Bronchial epithelial cell (primary cell): ENCODE results near the gene TPPP3. TPM values are rescaled to one million over a fixed set of nuclear protein-coding genes. Genes with fewer than 3 reads are reported as not detected.

ENCODE experiments used
- DNase-seq: peaks from one replicate; pipeline ENCODE4 v3.0.0-alpha.2; 2010; ENCODE audit warnings: low read depth
- FAIRE-seq: peaks from 2 replicates; lab custom pipeline; 2011; peaks lifted over from hg19 to GRCh38; lab: Jason Lieb, UNC
- H3K27me3 ChIP-seq: 2 replicates; pipeline ENCODE4 v1.5.1; 2011; ENCODE audit warnings: low read length; ENCODE audit not compliant: control insufficient read depth, insufficient read depth
- H3K36me3 ChIP-seq: 2 replicates; pipeline ENCODE4 v1.5.1; 2011; ENCODE audit warnings: low read length; ENCODE audit not compliant: control insufficient read depth, insufficient read depth
- H3K4me3 ChIP-seq: 2 replicates; pipeline ENCODE4 v1.5.1; 2011; ENCODE audit warnings: mild to moderate bottlenecking, low read depth, low read length, control low read depth
- total RNA-seq: library from RNA; depleted of rRNA; stranded (reverse); fragments of >200 nt; gene quantifications from 2 replicates; pipeline ENCODE4 v1.2.1, GENCODE V29; 2014
- TF ChIP-seq, protein P1 (sequence below): IDR thresholded peaks from 2 replicates; pipeline ENCODE4 v1.5.1; 2011; ENCODE audit warnings: mild to moderate bottlenecking, moderate library complexity, low read length, control low read depth, inconsistent platforms; ENCODE audit not compliant: insufficient read depth, severe bottlenecking

TPPP3 gene
- total RNA-seq, 1 donor from 2014 or later: not detected

DNA sequence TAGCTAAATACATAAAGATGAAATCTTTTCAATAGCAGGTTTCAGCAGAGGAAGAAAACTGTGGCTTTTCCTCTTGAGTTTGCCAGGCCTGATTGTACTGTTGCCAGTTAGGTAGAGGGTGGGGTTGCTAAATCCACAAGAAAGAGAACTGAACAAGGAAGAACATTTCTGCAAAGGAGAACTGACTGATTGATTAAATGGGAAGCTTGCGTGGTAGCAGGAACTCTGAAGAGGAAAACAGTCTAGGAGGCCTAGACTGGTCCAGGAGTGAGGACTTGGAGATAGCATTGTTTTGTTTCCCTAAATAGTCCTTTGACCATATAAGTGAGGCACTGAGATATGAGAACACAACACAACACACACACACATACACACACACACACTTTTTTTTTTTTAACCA lies 47.9 kb downstream of the TPPP3 start:
- FAIRE-seq (no peak), DNase-seq (no peak)
- no peaks in the 10 kb centered on the region for H3K27me3 ChIP-seq
- H3K4me3 ChIP-seq: no peak overlapping the region
- no peaks in the 10 kb centered on the region for H3K36me3 ChIP-seq
- TF ChIP-seq, protein P1, sequence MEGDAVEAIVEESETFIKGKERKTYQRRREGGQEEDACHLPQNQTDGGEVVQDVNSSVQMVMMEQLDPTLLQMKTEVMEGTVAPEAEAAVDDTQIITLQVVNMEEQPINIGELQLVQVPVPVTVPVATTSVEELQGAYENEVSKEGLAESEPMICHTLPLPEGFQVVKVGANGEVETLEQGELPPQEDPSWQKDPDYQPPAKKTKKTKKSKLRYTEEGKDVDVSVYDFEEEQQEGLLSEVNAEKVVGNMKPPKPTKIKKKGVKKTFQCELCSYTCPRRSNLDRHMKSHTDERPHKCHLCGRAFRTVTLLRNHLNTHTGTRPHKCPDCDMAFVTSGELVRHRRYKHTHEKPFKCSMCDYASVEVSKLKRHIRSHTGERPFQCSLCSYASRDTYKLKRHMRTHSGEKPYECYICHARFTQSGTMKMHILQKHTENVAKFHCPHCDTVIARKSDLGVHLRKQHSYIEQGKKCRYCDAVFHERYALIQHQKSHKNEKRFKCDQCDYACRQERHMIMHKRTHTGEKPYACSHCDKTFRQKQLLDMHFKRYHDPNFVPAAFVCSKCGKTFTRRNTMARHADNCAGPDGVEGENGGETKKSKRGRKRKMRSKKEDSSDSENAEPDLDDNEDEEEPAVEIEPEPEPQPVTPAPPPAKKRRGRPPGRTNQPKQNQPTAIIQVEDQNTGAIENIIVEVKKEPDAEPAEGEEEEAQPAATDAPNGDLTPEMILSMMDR: no peak

DNA sequence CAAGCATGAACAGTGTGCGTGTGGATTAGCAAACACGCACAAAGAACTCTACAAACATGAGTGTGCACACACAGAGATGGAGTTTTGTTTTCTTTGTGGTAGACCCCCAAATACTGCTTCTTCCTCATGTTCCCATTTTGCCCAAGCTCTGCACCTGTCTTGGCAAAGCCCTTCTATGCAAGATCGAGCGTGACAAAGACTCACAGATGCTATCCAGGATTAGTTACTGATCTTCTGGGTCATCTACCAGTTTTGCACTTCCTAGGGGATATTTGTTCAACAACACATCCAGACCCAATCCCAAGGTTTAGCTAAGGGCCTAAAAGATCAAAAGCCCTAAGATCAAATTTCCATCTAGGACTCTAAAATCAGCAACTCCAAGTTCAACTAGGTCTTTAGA lies 50.7 kb downstream of the TPPP3 start:
- TF ChIP-seq, protein P1: no peak
- DNase-seq (no peak), FAIRE-seq (no peak)
- H3K36me3 ChIP-seq: no peaks in the 10 kb centered on the region
- no peak overlapping the region for H3K4me3 ChIP-seq
- H3K27me3 ChIP-seq: no peaks in the 10 kb centered on the region

DNA sequence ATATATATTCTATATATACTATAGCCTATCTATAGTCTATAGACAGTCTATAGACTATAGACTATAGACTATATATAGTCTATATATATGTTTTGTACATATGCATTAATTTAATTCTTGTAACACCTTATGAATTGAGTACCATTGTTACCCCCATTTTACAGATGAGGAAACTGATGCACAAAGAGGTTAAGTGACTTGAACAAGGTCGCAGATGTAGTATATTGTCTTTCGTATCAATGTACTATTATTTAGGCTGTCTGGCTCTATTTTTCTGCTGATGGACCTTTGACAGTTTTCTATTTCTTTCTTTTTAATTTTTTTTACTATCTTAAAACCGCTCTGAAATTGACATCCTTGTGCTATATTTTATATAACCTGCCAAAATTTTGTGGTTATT lies 52.0 kb downstream of the TPPP3 start:
- TF ChIP-seq, protein P1: no peak
- Histone ChIP-seq H3K36me3 (no peaks in the 10 kb centered on the region), H3K4me3 (no peak overlapping the region), H3K27me3 (no peaks in the 10 kb centered on the region)
- DNase-seq: no peak
- no peak for FAIRE-seq

Other genes starting within 250 kb of the TPPP3 start
- 8.7 and 11.4 TPM in 2 replicates for gene B3GNT9, start 242.5 kb downstream of the TPPP3 start, total RNA-seq
- gene TRADD, start 233.6 kb downstream of the TPPP3 start, total RNA-seq: 31.9 and 35.8 TPM in 2 replicates
- 4.1 and 4.5 TPM in 2 replicates for gene FBXL8, start 233.5 kb downstream of the TPPP3 start, total RNA-seq
- 3.7 and 8.1 TPM in 2 replicates for gene HSF4, start 228.8 kb downstream of the TPPP3 start, total RNA-seq
- gene NOL3, start 223.0 kb downstream of the TPPP3 start, total RNA-seq: 28.2 and 37.8 TPM in 2 replicates
- gene MATCAP1, start 209.5 kb downstream of the TPPP3 start, total RNA-seq: 5.5 and 5.8 TPM in 2 replicates
- gene EXOC3L1, start 203.4 kb downstream of the TPPP3 start, total RNA-seq: not detected in 2 replicates
- gene E2F4, start 201.3 kb downstream of the TPPP3 start, total RNA-seq: 47.1 and 47.6 TPM in 2 replicates
- gene ELMO3, start 194.4 kb downstream of the TPPP3 start, total RNA-seq: 25.6 and 44.0 TPM in 2 replicates
- gene TMEM208, start 166.4 kb downstream of the TPPP3 start, total RNA-seq: 35.1 and 56.9 TPM in 2 replicates
- 2.0 and 2.6 TPM in 2 replicates for gene FHOD1, start 146.0 kb downstream of the TPPP3 start, total RNA-seq
- gene SLC9A5, start 144.5 kb downstream of the TPPP3 start, total RNA-seq: 0.26 TPM in 2 replicates
- 8.2 and 11.6 TPM in 2 replicates for gene PLEKHG4, start 114.0 kb downstream of the TPPP3 start, total RNA-seq
- gene KCTD19, start 66.8 kb downstream of the TPPP3 start, total RNA-seq: not detected in 2 replicates
- not detected in 2 replicates for gene LRRC36, start 66.7 kb downstream of the TPPP3 start, total RNA-seq
- 1.8 and 4.1 TPM in 2 replicates for gene ZDHHC1, start 23.0 kb upstream of the TPPP3 start, total RNA-seq
- 2.1 and 2.3 TPM in 2 replicates for gene HSD11B2, start 37.6 kb upstream of the TPPP3 start, total RNA-seq
- gene ATP6V0D1, start 87.7 kb upstream of the TPPP3 start, total RNA-seq: 78.2 and 79.4 TPM in 2 replicates
- not detected in 2 replicates for gene AGRP, start 90.0 kb upstream of the TPPP3 start, total RNA-seq
- 12.8 and 13.7 TPM in 2 replicates for gene RIPOR1, start 135.3 kb upstream of the TPPP3 start, total RNA-seq
- 21.1 and 26.5 TPM in 2 replicates for gene CTCF, start 169.0 kb upstream of the TPPP3 start, total RNA-seq